Vagina (tissue), 2 donors: Measurements from ENCODE around the gene APOL5. TPM values are rescaled to one million over a fixed set of nuclear protein-coding genes. Genes with fewer than 3 reads are reported as not detected.

Experiments
- DNase-seq, 2 donors: peaks; one replicate each; pipeline ENCODE4 v3.0.0-alpha.2; 2017; ENCODE audit errors: extremely low spot score in 2 of 2
- H3K27ac ChIP-seq: fragments of 200-600 bp; sonication (generic); one replicate; pipeline ENCODE4 v1.5.1; 2019
- H3K27me3 ChIP-seq: fragments of 200-600 bp; sonication (generic); one replicate; pipeline ENCODE4 v1.5.1; 2019
- H3K36me3 ChIP-seq, 2 donors: fragments of 200-600 bp; sonication (generic); one replicate each; pipeline ENCODE4 v1.5.1; 2017 to 2019
- H3K4me1 ChIP-seq: fragments of 200-600 bp; sonication (generic); one replicate; pipeline ENCODE4 v1.5.1; 2019
- H3K4me3 ChIP-seq, 2 donors: fragments of 200-600 bp; sonication (generic); 1 replicate in 1 of 2; 2 replicates in 1 of 2; pipeline ENCODE4 v1.5.1; 2016 to 2019
- H3K9me3 ChIP-seq: fragments of 200-600 bp; sonication (generic); one replicate; pipeline ENCODE4 v1.5.1; 2019
- CTCF ChIP-seq, 3 experiments: fragments of 450-650 bp in 2 of 3; fragments of 200-600 bp in 1 of 3; sonication (generic) in 1 of 3; IDR thresholded peaks; one replicate each; pipeline ENCODE4 v1.5.1; 2017 to 2019; ENCODE audit warnings: antibody characterized with exemption in 3 of 3, mild to moderate bottlenecking in 2 of 3, moderate library complexity in 2 of 3
- POLR2A ChIP-seq, 2 donors: fragments of 450-650 bp; IDR thresholded peaks; one replicate each; pipeline ENCODE4 v1.6.1; 2017; ENCODE audit warnings: antibody characterized with exemption in 2 of 2, mild to moderate bottlenecking in 2 of 2, moderate library complexity in 2 of 2
- POLR2AphosphoS5 ChIP-seq, 2 donors: sonication (generic); formaldehyde crosslinking; IDR thresholded peaks; one replicate each; pipeline ENCODE4 v1.9.0; 2017; ENCODE audit warnings: antibody characterized with exemption in 2 of 2, mild to moderate bottlenecking in 2 of 2, low read depth in 1 of 2; ENCODE audit not compliant: insufficient read depth in 1 of 2
- intact Hi-C: fragments of 100-400 bp; cut with DNase I; formaldehyde crosslinking; loops from one replicate; pipeline ENCODE4 v1.15.1; 2023
- total RNA-seq: library from RNA; depleted of rRNA; stranded (reverse); fragments of >200 nt; gene quantifications from one replicate; pipeline ENCODE4 v1.2.3, GENCODE V29; 2016

The APOL5 gene
- total RNA-seq, 1 donor from 2014 or later = not detected

- no peak overlapping the region for H3K27ac ChIP-seq
- no peak overlapping the region for H3K4me3 ChIP-seq
- H3K9me3 ChIP-seq = no peaks in the 10 kb centered on the region
- no peaks in the 10 kb centered on the region for H3K4me1 ChIP-seq
- intact Hi-C loops = no loop called here
- no peak for TF ChIP-seq CTCF (IDR thresholded peaks at IDR 0.05)
- TF ChIP-seq POLR2A (IDR thresholded peaks at IDR 0.05) = no peak
- no peak for TF ChIP-seq POLR2AphosphoS5 (IDR thresholded peaks at IDR 0.05; ENCODE audit: insufficient read depth in 1 of 2, low read depth in 1 of 2)
- DNase-seq = no peak
- H3K27me3 ChIP-seq = no peaks in the 10 kb centered on the region
- no peaks in the 10 kb centered on the region for H3K36me3 ChIP-seq
Measured at GRCh38 chr22:35725521-35725920, 7.8 kb downstream of the APOL5 start.

DNA sequence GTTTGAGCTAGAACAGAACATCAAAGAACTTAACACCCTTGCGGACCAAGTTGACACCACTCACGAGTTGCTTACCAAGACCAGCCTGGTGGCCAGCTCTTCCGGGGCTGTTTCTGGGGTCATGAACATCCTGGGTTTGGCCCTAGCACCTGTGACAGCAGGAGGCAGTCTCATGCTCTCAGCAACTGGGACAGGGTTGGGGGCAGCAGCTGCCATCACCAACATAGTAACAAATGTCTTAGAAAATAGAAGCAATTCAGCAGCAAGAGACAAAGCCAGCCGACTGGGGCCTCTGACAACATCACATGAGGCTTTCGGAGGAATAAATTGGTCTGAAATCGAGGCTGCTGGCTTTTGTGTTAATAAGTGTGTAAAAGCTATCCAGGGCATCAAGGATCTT lies 8.7 kb downstream of the APOL5 start:
- Histone ChIP-seq H3K9me3 (no peaks in the 10 kb centered on the region), H3K4me3 (no peak overlapping the region), H3K27ac (no peak overlapping the region), H3K4me1 (no peaks in the 10 kb centered on the region), H3K27me3 (no peaks in the 10 kb centered on the region), H3K36me3 (no peaks in the 10 kb centered on the region)
- DNase-seq = no peak
- no peak for TF ChIP-seq POLR2A (IDR thresholded peaks at IDR 0.05)
- intact Hi-C loops = no loop called here

- no peaks in the 10 kb centered on the region for H3K9me3 ChIP-seq
- H3K36me3 ChIP-seq = no peaks in the 10 kb centered on the region
- H3K4me3 ChIP-seq = no peak overlapping the region
- TF ChIP-seq POLR2A (IDR thresholded peaks at IDR 0.05) = no peak
- TF ChIP-seq POLR2AphosphoS5 (IDR thresholded peaks at IDR 0.05; ENCODE audit: insufficient read depth in 1 of 2, low read depth in 1 of 2) = no peak
- no peak for TF ChIP-seq CTCF (IDR thresholded peaks at IDR 0.05)
- no peak for DNase-seq
- H3K27ac ChIP-seq = no peak overlapping the region
- intact Hi-C loops = no loop called here
- H3K4me1 ChIP-seq = no peaks in the 10 kb centered on the region
- H3K27me3 ChIP-seq = no peaks in the 10 kb centered on the region
Measured at GRCh38 chr22:35726933-35727332, 9.3 kb downstream of the APOL5 start.

GRCh38 chr22:35727436-35727835 lies 9.8 kb downstream of the APOL5 start:
- no peak for TF ChIP-seq POLR2AphosphoS5 (IDR thresholded peaks at IDR 0.05; ENCODE audit: insufficient read depth in 1 of 2, low read depth in 1 of 2)
- no peak for TF ChIP-seq POLR2A (IDR thresholded peaks at IDR 0.05)
- no peak for TF ChIP-seq CTCF (IDR thresholded peaks at IDR 0.05)
- Histone ChIP-seq H3K27ac (no peak overlapping the region), H3K36me3 (no peaks in the 10 kb centered on the region), H3K27me3 (no peaks in the 10 kb centered on the region), H3K4me1 (no peaks in the 10 kb centered on the region), H3K9me3 (no peaks in the 10 kb centered on the region), H3K4me3 (no peak overlapping the region)
- intact Hi-C loops = no loop called here
- DNase-seq = no peak

- Histone ChIP-seq H3K9me3 (no peaks in the 10 kb centered on the region), H3K27ac (no peak overlapping the region), H3K4me3 (no peak overlapping the region), H3K36me3 (no peaks in the 10 kb centered on the region), H3K4me1 (peaks cover under 1% of the 10 kb centered on the region), H3K27me3 (no peaks in the 10 kb centered on the region)
- no peak for TF ChIP-seq CTCF (IDR thresholded peaks at IDR 0.05)
- no peak for TF ChIP-seq POLR2AphosphoS5 (IDR thresholded peaks at IDR 0.05; ENCODE audit: insufficient read depth in 1 of 2, low read depth in 1 of 2)
- no peak for TF ChIP-seq POLR2A (IDR thresholded peaks at IDR 0.05)
- intact Hi-C loops = no loop called here
- DNase-seq = no peak
Measured at GRCh38 chr22:35728639-35729308, 11.1 kb downstream of the APOL5 start.
